ENCODE data around the gene DCAF5.

DCAF5 gene

GRCh38 chr14:69055125-69055524, 97.8 kb downstream of the DCAF5 start:
- no peak for DNase-seq (ENCODE audit: low read depth, low spot score)
- no peaks in the 10 kb centered on the region for H3K9me3 ChIP-seq (ENCODE audit: insufficient read depth, low read length)
- no peak overlapping the region for H3K9ac ChIP-seq (ENCODE audit: insufficient read length, low read depth)
- TF ChIP-seq ZNF274 (IDR thresholded peaks at IDR 0.05; ENCODE audit: low read depth, low read length) (no peak), YY1 (IDR thresholded peaks at IDR 0.05; ENCODE audit: insufficient read depth, insufficient read length) (no peak), SUZ12 (IDR thresholded peaks at IDR 0.05; ENCODE audit: extremely low read depth, insufficient read depth, insufficient read length) (no peak)
- H3K4me1 ChIP-seq (ENCODE audit: insufficient read depth, insufficient read length): no peaks in the 10 kb centered on the region
- H3K4me3 ChIP-seq (ENCODE audit: insufficient read length, low read depth): no peak overlapping the region
- no peaks in the 10 kb centered on the region for H3K27me3 ChIP-seq (ENCODE audit: insufficient read depth, insufficient read length)
- peaks cover 27% of the 10 kb centered on the region for H3K36me3 ChIP-seq (ENCODE audit: insufficient read depth, insufficient read length, low read length)

GRCh38 chr14:69054030-69054429, 98.9 kb downstream of the DCAF5 start:
- TF ChIP-seq YY1 (IDR thresholded peaks at IDR 0.05; ENCODE audit: insufficient read depth, insufficient read length) (no peak), ZNF274 (IDR thresholded peaks at IDR 0.05; ENCODE audit: low read depth, low read length) (no peak)
- no peaks in the 10 kb centered on the region for H3K4me1 ChIP-seq (ENCODE audit: insufficient read depth, insufficient read length)
- peaks cover 22% of the 10 kb centered on the region for H3K36me3 ChIP-seq (ENCODE audit: insufficient read depth, insufficient read length, low read length)

GRCh38 chr14:69052181-69052601, 100.7 kb downstream of the DCAF5 start:
- Histone ChIP-seq H3K4me1 (ENCODE audit: insufficient read depth, insufficient read length) (no peaks in the 10 kb centered on the region), H3K36me3 (ENCODE audit: insufficient read depth, insufficient read length, low read length) (peaks cover 22% of the 10 kb centered on the region), H3K9me3 (ENCODE audit: insufficient read depth, low read length) (no peaks in the 10 kb centered on the region), H3K4me3 (ENCODE audit: insufficient read length, low read depth) (no peak overlapping the region), H3K27me3 (ENCODE audit: insufficient read depth, insufficient read length) (no peaks in the 10 kb centered on the region), H3K9ac (ENCODE audit: insufficient read length, low read depth) (no peak overlapping the region)
- TF ChIP-seq YY1 (IDR thresholded peaks at IDR 0.05; ENCODE audit: insufficient read depth, insufficient read length) (no peak), SUZ12 (IDR thresholded peaks at IDR 0.05; ENCODE audit: extremely low read depth, insufficient read depth, insufficient read length) (no peak), ZNF274 (IDR thresholded peaks at IDR 0.05; ENCODE audit: low read depth, low read length) (no peak)
- no peak for DNase-seq (ENCODE audit: low read depth, low spot score)

More at GRCh38 chr14:69054030-69054429, 98.9 kb downstream of the DCAF5 start:
- no peak overlapping the region for H3K9ac ChIP-seq (ENCODE audit: insufficient read length, low read depth)
- DNase-seq (ENCODE audit: low read depth, low spot score): no peak
- H3K9me3 ChIP-seq (ENCODE audit: insufficient read depth, low read length): no peaks in the 10 kb centered on the region
- H3K27me3 ChIP-seq (ENCODE audit: insufficient read depth, insufficient read length): no peaks in the 10 kb centered on the region
- no peak overlapping the region for H3K4me3 ChIP-seq (ENCODE audit: insufficient read length, low read depth)

GRCh38 chr14:69050240-69051184, 102.4 kb downstream of the DCAF5 start:
- H3K27me3 ChIP-seq (ENCODE audit: insufficient read depth, insufficient read length): no peaks in the 10 kb centered on the region
- no peaks in the 10 kb centered on the region for H3K4me1 ChIP-seq (ENCODE audit: insufficient read depth, insufficient read length)
- no peak overlapping the region for H3K4me3 ChIP-seq (ENCODE audit: insufficient read length, low read depth)
- no peak overlapping the region for H3K9ac ChIP-seq (ENCODE audit: insufficient read length, low read depth)
- peaks cover 22% of the 10 kb centered on the region for H3K36me3 ChIP-seq (ENCODE audit: insufficient read depth, insufficient read length, low read length)
- DNase-seq (ENCODE audit: low read depth, low spot score): no peak
- no peaks in the 10 kb centered on the region for H3K9me3 ChIP-seq (ENCODE audit: insufficient read depth, low read length)
- TF ChIP-seq YY1 (IDR thresholded peaks at IDR 0.05; ENCODE audit: insufficient read depth, insufficient read length) (no peak), ZNF274 (IDR thresholded peaks at IDR 0.05; ENCODE audit: low read depth, low read length) (no peak), SUZ12 (IDR thresholded peaks at IDR 0.05; ENCODE audit: extremely low read depth, insufficient read depth, insufficient read length) (no peak)

- Histone ChIP-seq H3K36me3 (ENCODE audit: insufficient read depth, insufficient read length, low read length) (peaks cover 16% of the 10 kb centered on the region), H3K9ac (ENCODE audit: insufficient read length, low read depth) (no peak overlapping the region), H3K9me3 (ENCODE audit: insufficient read depth, low read length) (no peaks in the 10 kb centered on the region), H3K27me3 (ENCODE audit: insufficient read depth, insufficient read length) (no peaks in the 10 kb centered on the region), H3K4me3 (ENCODE audit: insufficient read length, low read depth) (no peak overlapping the region), H3K4me1 (ENCODE audit: insufficient read depth, insufficient read length) (no peaks in the 10 kb centered on the region)
- TF ChIP-seq YY1 (IDR thresholded peaks at IDR 0.05; ENCODE audit: insufficient read depth, insufficient read length) (no peak), SUZ12 (IDR thresholded peaks at IDR 0.05; ENCODE audit: extremely low read depth, insufficient read depth, insufficient read length) (no peak), ZNF274 (IDR thresholded peaks at IDR 0.05; ENCODE audit: low read depth, low read length) (no peak)
- no peak for DNase-seq (ENCODE audit: low read depth, low spot score)
Observed at GRCh38 chr14:69049675-69050074, 103.2 kb downstream of the DCAF5 start.

GRCh38 chr14:69048456-69048855, 104.5 kb downstream of the DCAF5 start:
- TF ChIP-seq SUZ12 (IDR thresholded peaks at IDR 0.05; ENCODE audit: extremely low read depth, insufficient read depth, insufficient read length): no peak
- TF ChIP-seq ZNF274 (IDR thresholded peaks at IDR 0.05; ENCODE audit: low read depth, low read length): no peak
- no peak for TF ChIP-seq YY1 (IDR thresholded peaks at IDR 0.05; ENCODE audit: insufficient read depth, insufficient read length)
- Histone ChIP-seq H3K9ac (ENCODE audit: insufficient read length, low read depth) (no peak overlapping the region), H3K4me3 (ENCODE audit: insufficient read length, low read depth) (no peak overlapping the region), H3K4me1 (ENCODE audit: insufficient read depth, insufficient read length) (peaks cover 4% of the 10 kb centered on the region), H3K9me3 (ENCODE audit: insufficient read depth, low read length) (no peaks in the 10 kb centered on the region), H3K36me3 (ENCODE audit: insufficient read depth, insufficient read length, low read length) (peaks cover 6% of the 10 kb centered on the region), H3K27me3 (ENCODE audit: insufficient read depth, insufficient read length) (no peaks in the 10 kb centered on the region)
- no peak for DNase-seq (ENCODE audit: low read depth, low spot score)

GRCh38 chr14:69047255-69047654, 105.7 kb downstream of the DCAF5 start:
- DNase-seq (ENCODE audit: low read depth, low spot score): no peak
- H3K9ac ChIP-seq (ENCODE audit: insufficient read length, low read depth): no peak overlapping the region
- no peak for TF ChIP-seq ZNF274 (IDR thresholded peaks at IDR 0.05; ENCODE audit: low read depth, low read length)
- no peak for TF ChIP-seq SUZ12 (IDR thresholded peaks at IDR 0.05; ENCODE audit: extremely low read depth, insufficient read depth, insufficient read length)
- H3K4me3 ChIP-seq (ENCODE audit: insufficient read length, low read depth): no peak overlapping the region
- no peaks in the 10 kb centered on the region for H3K27me3 ChIP-seq (ENCODE audit: insufficient read depth, insufficient read length)
- H3K36me3 ChIP-seq (ENCODE audit: insufficient read depth, insufficient read length, low read length): no peaks in the 10 kb centered on the region
- peaks cover 4% of the 10 kb centered on the region for H3K4me1 ChIP-seq (ENCODE audit: insufficient read depth, insufficient read length)
- H3K9me3 ChIP-seq (ENCODE audit: insufficient read depth, low read length): no peaks in the 10 kb centered on the region

All from NT2/D1 (cell line).